KG1 (cell line): Measurements from ENCODE around the gene UNC13D.
"Not testable (repeated sequence)": the region's sequence is repeated elsewhere in the genome, so short reads cannot be mapped to it uniquely, and the experiment has no call there.

Experiments
- DNase-seq: peaks from one replicate; lab custom pipeline; 2025; lab: John Stamatoyannopoulos, UW

Gene UNC13D

GRCh38 chr17:75799402-75799801 lies 44.8 kb downstream of the UNC13D start:
- no peak for DNase-seq

GRCh38 chr17:75795820-75796607 lies 48.2 kb downstream of the UNC13D start:
- no peak for DNase-seq

GRCh38 chr17:75793460-75793859 lies 50.7 kb downstream of the UNC13D start:
- no peak for DNase-seq

GRCh38 chr17:75791254-75791653 lies 53.0 kb downstream of the UNC13D start:
- DNase-seq = no peak

GRCh38 chr17:75785016-75785890 lies 59.0 kb downstream of the UNC13D start:
- peak; percentile 94 for DNase-seq

- peak; percentile 94 for DNase-seq
Observed at GRCh38 chr17:75784473-75785015, 59.7 kb downstream of the UNC13D start, which contains the start of gene UNK. Gene UNK, plus strand, starts transcription at chr17:75784806. Its CDS starts 75 bp downstream, at chr17:75784881.

- DNase-seq = no peak
Observed at GRCh38 chr17:75783803-75784472, 60.3 kb downstream of the UNC13D start.

GRCh38 chr17:75783069-75783783 lies 61.0 kb downstream of the UNC13D start:
- DNase-seq = peak; percentile 92

- DNase-seq = no peak
Observed at GRCh38 chr17:75779987-75780889, 64.0 kb downstream of the UNC13D start.

GRCh38 chr17:75779250-75779986 lies 64.8 kb downstream of the UNC13D start:
- peak; percentile 95 for DNase-seq

- no peak for DNase-seq
Observed at GRCh38 chr17:75778861-75779249, 65.3 kb downstream of the UNC13D start.

- not testable (repeated sequence) for DNase-seq
Observed at GRCh38 chr17:75778066-75778860, 65.9 kb downstream of the UNC13D start.

- DNase-seq = no peak
Observed at GRCh38 chr17:75777296-75777922, 66.8 kb downstream of the UNC13D start.
